ENCODE results near the gene COL5A1.

Gene COL5A1

GRCh38 chr9:134867917-134868750 lies 226.5 kb downstream of the COL5A1 start:
- no peak overlapping the region for H3K4me3 ChIP-seq (replicated peaks; ENCODE audit: insufficient read depth, low read length)
- DNase-seq (ENCODE audit: low read depth in 1 of 2, low spot score in 1 of 2), result no peak

GRCh38 chr9:134868751-134869553 lies 227.3 kb downstream of the COL5A1 start:
- DNase-seq (ENCODE audit: low read depth in 1 of 2, low spot score in 1 of 2), result no peak
- Histone ChIP-seq H3K27me3 (ENCODE audit: insufficient read depth, poor library complexity, severe bottlenecking) (no peaks in the 10 kb centered on the region), H3K4me3 (replicated peaks; ENCODE audit: insufficient read depth, low read length) (no peak overlapping the region), H3K27ac (replicated peaks) (no peak overlapping the region)
- TF ChIP-seq GABPA (IDR thresholded peaks at IDR 0.05; ENCODE audit: low read depth) (no peak), SPI1 (IDR thresholded peaks at IDR 0.05; ENCODE audit: borderline replicate concordance, low read depth) (no peak), CTCF (IDR thresholded peaks at IDR 0.05; ENCODE audit: insufficient read depth, low read length) (no peak), REST (IDR thresholded peaks at IDR 0.05; ENCODE audit: insufficient replicate concordance, low read depth) (no peak), POLR2AphosphoS5 (IDR thresholded peaks at IDR 0.05; ENCODE audit: low read depth) (no peak)

More at GRCh38 chr9:134867917-134868750, 226.5 kb downstream of the COL5A1 start:
- no peak overlapping the region for H3K27ac ChIP-seq (replicated peaks)
- TF ChIP-seq POLR2AphosphoS5 (IDR thresholded peaks at IDR 0.05; ENCODE audit: low read depth), result no peak
- no peak for TF ChIP-seq CTCF (IDR thresholded peaks at IDR 0.05; ENCODE audit: insufficient read depth, low read length)
- no peak for TF ChIP-seq GABPA (IDR thresholded peaks at IDR 0.05; ENCODE audit: low read depth)
- no peak for TF ChIP-seq REST (IDR thresholded peaks at IDR 0.05; ENCODE audit: insufficient replicate concordance, low read depth)
- no peak for TF ChIP-seq SPI1 (IDR thresholded peaks at IDR 0.05; ENCODE audit: borderline replicate concordance, low read depth)
- no peaks in the 10 kb centered on the region for H3K27me3 ChIP-seq (ENCODE audit: insufficient read depth, poor library complexity, severe bottlenecking)

- DNase-seq (ENCODE audit: low read depth in 1 of 2, low spot score in 1 of 2), result no peak
- no peak overlapping the region for H3K4me3 ChIP-seq (replicated peaks; ENCODE audit: insufficient read depth, low read length)
- no peak overlapping the region for H3K27ac ChIP-seq (replicated peaks)
- TF ChIP-seq REST (IDR thresholded peaks at IDR 0.05; ENCODE audit: insufficient replicate concordance, low read depth) (no peak), POLR2AphosphoS5 (IDR thresholded peaks at IDR 0.05; ENCODE audit: low read depth) (no peak), GABPA (IDR thresholded peaks at IDR 0.05; ENCODE audit: low read depth) (no peak), CTCF (IDR thresholded peaks at IDR 0.05; ENCODE audit: insufficient read depth, low read length) (no peak), SPI1 (IDR thresholded peaks at IDR 0.05; ENCODE audit: borderline replicate concordance, low read depth) (no peak)
- no peaks in the 10 kb centered on the region for H3K27me3 ChIP-seq (ENCODE audit: insufficient read depth, poor library complexity, severe bottlenecking)
Measured at GRCh38 chr9:134869554-134870300, 228.1 kb downstream of the COL5A1 start.

Measured in HL-60 (cell line).